DOHH2 (cell line): Measurements from ENCODE around the gene CREBBP.

ENCODE experiments used
- EZH2phosphoT487 ChIP-seq: fragments of 200-600 bp; sonication (generic); IDR thresholded peaks from 2 replicates; pipeline ENCODE4 v1.6.1; 2017; ENCODE audit warnings: borderline replicate concordance, mild to moderate bottlenecking, antibody characterized with exemption, low read length, moderate library complexity, mixed read lengths
- TF ChIP-seq, protein P1 (sequence below): fragments of 200-600 bp; sonication (generic); IDR thresholded peaks from one replicate; pipeline ENCODE4 v1.5.1; 2014; ENCODE audit warnings: antibody characterized with exemption, mild to moderate bottlenecking, low read depth, low read length; ENCODE audit not compliant: poor library complexity, severe bottlenecking

DNA sequence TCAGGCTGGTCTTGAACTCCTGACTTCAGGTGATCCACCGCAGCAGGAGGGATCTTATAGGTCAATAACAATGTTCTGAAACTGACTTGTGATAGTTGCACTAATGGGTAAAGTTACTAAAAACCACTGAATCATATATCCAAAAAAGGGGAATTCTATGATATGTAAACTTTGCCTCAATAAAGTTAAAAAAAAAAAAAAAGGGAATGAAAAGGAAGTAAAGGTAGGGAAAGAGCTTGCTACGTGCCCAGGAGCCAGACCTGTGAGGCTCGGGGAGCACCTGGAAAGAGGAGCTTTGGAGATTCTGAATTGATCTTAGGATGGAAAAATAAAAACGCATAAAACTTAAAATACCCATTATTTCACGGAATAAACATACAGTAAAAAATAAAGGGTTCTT, 142.4 kb downstream of the CREBBP start:
- TF ChIP-seq, protein P1, sequence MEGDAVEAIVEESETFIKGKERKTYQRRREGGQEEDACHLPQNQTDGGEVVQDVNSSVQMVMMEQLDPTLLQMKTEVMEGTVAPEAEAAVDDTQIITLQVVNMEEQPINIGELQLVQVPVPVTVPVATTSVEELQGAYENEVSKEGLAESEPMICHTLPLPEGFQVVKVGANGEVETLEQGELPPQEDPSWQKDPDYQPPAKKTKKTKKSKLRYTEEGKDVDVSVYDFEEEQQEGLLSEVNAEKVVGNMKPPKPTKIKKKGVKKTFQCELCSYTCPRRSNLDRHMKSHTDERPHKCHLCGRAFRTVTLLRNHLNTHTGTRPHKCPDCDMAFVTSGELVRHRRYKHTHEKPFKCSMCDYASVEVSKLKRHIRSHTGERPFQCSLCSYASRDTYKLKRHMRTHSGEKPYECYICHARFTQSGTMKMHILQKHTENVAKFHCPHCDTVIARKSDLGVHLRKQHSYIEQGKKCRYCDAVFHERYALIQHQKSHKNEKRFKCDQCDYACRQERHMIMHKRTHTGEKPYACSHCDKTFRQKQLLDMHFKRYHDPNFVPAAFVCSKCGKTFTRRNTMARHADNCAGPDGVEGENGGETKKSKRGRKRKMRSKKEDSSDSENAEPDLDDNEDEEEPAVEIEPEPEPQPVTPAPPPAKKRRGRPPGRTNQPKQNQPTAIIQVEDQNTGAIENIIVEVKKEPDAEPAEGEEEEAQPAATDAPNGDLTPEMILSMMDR: no peak
- TF ChIP-seq EZH2phosphoT487: no peak
